OCI-LY3 (cell line): ENCODE results near the gene KCNIP1.

Source experiments
- H2AFZ ChIP-seq: fragments of 200-600, 300-600 bp; shearing (Covaris generic); 2 replicates; pipeline ENCODE4 v1.6.0; 2014; ENCODE audit warnings: antibody characterized with exemption, low read depth, low read length
- H3K27ac ChIP-seq: fragments of 200-600, 300-600 bp; sonication (generic); 2 replicates; pipeline ENCODE4 v1.5.1; 2014; ENCODE audit warnings: mild to moderate bottlenecking, low read length, moderate library complexity, mixed read lengths
- H3K27me3 ChIP-seq: fragments of 200-600, 300-600 bp; sonication (generic); 2 replicates; pipeline ENCODE4 v1.6.1; 2014; ENCODE audit warnings: low read depth, low read length, mixed read lengths
- H3K36me3 ChIP-seq: fragments of 200-600, 300-600 bp; sonication (generic); replicated peaks from 2 replicates; pipeline ENCODE3; 2014; ENCODE audit warnings: low read depth, low read length, mixed read lengths
- H3K4me1 ChIP-seq: fragments of 300-600, 200-600 bp; sonication (generic); 2 replicates; pipeline ENCODE4 v1.6.1; 2014; ENCODE audit warnings: low read length, mixed read lengths
- H3K4me2 ChIP-seq: fragments of 200-600, 300-600 bp; sonication (generic); 2 replicates; pipeline ENCODE4 v1.6.1; 2014; ENCODE audit warnings: low read length, mixed read lengths
- H3K4me3 ChIP-seq: fragments of 300-600, 200-600 bp; sonication (generic); 2 replicates; pipeline ENCODE4 v1.5.1; 2014; ENCODE audit warnings: antibody characterized with exemption, mild to moderate bottlenecking, low read length, moderate library complexity
- H3K79me2 ChIP-seq: fragments of 300-600, 200-600 bp; shearing (Covaris generic); 2 replicates; pipeline ENCODE4 v1.6.1; 2014; ENCODE audit warnings: mild to moderate bottlenecking, low read length, mixed read lengths
- H3K9ac ChIP-seq: fragments of 300-600, 200-600 bp; shearing (Covaris generic); 2 replicates; pipeline ENCODE4 v1.6.0; 2014; ENCODE audit warnings: mild to moderate bottlenecking, low read length, moderate library complexity
- H3K9me3 ChIP-seq: fragments of 200-600, 300-600 bp; shearing (Covaris generic); 2 replicates; pipeline ENCODE4 v1.6.1; 2014; ENCODE audit warnings: low read length, mixed read lengths; ENCODE audit not compliant: insufficient read depth
- H4K20me1 ChIP-seq: fragments of 200-600, 300-600 bp; sonication (generic); 2 replicates; pipeline ENCODE4 v1.6.1; 2016; ENCODE audit warnings: low read length, mixed read lengths; ENCODE audit not compliant: insufficient read depth
- EZH2phosphoT487 ChIP-seq: fragments of 200-600 bp; shearing (Covaris generic); IDR thresholded peaks from 2 replicates; pipeline ENCODE4 v1.6.1; 2018; ENCODE audit warnings: antibody characterized with exemption, mixed run types, low read depth
- TF ChIP-seq, protein P1 (sequence below): fragments of 200-600, 300-600 bp; sonication (generic); IDR thresholded peaks from 2 replicates; pipeline ENCODE4 v1.5.1; 2014; ENCODE audit warnings: antibody characterized with exemption, low read length, low read depth

KCNIP1 gene

DNA sequence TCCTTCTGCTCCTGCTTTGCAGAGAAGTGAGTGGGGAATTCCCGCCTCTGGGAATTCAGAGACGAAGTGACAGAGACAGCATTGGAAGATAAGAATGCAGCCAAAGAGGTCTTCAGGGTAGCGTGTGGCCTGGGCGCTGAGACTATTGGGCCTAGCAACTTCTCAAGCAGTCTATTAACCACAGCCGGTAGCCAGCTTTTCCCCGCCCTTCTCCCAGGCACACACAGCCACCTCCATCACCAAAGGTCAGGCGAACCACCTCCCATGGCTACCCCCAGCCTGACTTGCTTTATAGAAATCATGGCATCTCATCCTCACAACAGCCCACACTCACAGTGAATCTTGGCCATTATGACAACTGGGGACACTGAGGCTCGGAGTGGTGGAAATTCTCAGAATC is 124.2 kb downstream of the KCNIP1 start:
- H3K36me3 ChIP-seq: no peaks in the 10 kb centered on the region
- H2AFZ ChIP-seq: no peak overlapping the region
- TF ChIP-seq, protein P1, sequence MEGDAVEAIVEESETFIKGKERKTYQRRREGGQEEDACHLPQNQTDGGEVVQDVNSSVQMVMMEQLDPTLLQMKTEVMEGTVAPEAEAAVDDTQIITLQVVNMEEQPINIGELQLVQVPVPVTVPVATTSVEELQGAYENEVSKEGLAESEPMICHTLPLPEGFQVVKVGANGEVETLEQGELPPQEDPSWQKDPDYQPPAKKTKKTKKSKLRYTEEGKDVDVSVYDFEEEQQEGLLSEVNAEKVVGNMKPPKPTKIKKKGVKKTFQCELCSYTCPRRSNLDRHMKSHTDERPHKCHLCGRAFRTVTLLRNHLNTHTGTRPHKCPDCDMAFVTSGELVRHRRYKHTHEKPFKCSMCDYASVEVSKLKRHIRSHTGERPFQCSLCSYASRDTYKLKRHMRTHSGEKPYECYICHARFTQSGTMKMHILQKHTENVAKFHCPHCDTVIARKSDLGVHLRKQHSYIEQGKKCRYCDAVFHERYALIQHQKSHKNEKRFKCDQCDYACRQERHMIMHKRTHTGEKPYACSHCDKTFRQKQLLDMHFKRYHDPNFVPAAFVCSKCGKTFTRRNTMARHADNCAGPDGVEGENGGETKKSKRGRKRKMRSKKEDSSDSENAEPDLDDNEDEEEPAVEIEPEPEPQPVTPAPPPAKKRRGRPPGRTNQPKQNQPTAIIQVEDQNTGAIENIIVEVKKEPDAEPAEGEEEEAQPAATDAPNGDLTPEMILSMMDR: no peak
- TF ChIP-seq EZH2phosphoT487: no peak
- H3K27ac ChIP-seq: no peak overlapping the region
- H3K4me3 ChIP-seq: no peak overlapping the region
- no peaks in the 10 kb centered on the region for H3K9me3 ChIP-seq
- peaks cover 32% of the 10 kb centered on the region for H3K27me3 ChIP-seq
- no peaks in the 10 kb centered on the region for H4K20me1 ChIP-seq
- no peaks in the 10 kb centered on the region for H3K79me2 ChIP-seq
- H3K4me1 ChIP-seq: peaks cover 13% of the 10 kb centered on the region
- H3K4me2 ChIP-seq: no peak overlapping the region
- no peak overlapping the region for H3K9ac ChIP-seq

DNA sequence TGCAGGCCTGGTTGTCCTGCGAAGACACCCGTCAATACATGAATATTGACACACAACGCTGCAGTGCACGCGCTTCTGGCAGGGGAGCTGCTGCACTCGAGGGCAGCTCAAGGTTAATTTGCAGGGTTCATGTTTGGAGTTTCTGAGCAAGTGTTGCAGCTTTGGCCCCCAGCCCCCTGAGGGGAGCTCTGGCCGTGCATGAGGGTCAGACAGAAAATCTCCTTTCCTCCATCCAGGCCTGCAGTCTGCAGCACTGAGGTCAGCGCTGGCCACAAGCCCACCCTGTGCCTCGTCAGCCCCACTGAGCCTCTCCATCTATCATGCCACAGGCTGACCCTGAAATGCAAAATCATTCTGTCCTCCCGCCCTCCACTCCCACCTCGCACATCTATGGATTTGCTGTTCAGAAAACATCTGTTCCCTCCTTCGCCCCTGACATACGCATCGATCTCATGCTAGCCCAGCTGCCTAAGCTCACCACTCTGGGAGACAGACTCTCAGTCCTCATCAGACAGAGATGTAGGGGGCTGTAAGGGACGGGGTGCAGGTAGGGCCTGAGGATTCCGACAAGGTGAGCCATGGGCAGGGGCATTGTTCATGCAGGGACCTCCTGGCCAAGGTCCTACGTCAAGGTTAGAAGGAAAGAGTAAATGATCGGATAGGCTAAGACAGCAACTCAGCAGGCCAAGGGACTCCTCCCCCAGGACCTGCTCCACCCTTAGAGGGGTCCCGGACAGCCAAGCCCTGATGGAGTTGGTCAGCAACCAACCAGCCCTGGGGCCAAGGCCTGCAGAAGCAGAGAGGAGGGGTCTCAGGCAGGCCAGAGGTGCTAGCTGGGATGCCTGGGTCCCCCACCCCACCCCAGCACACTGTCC is 125.1 kb downstream of the KCNIP1 start:
- no peak overlapping the region for H3K4me2 ChIP-seq
- no peaks in the 10 kb centered on the region for H3K9me3 ChIP-seq
- H3K36me3 ChIP-seq: no peaks in the 10 kb centered on the region
- no peak overlapping the region for H3K9ac ChIP-seq
- TF ChIP-seq, protein P1: no peak
- TF ChIP-seq EZH2phosphoT487: no peak
- no peak overlapping the region for H3K4me3 ChIP-seq
- peaks cover 16% of the 10 kb centered on the region for H3K4me1 ChIP-seq
- H3K27ac ChIP-seq: no peak overlapping the region
- no peak overlapping the region for H2AFZ ChIP-seq
- no peaks in the 10 kb centered on the region for H3K79me2 ChIP-seq
- H3K27me3 ChIP-seq: peaks cover 34% of the 10 kb centered on the region
- no peaks in the 10 kb centered on the region for H4K20me1 ChIP-seq

DNA sequence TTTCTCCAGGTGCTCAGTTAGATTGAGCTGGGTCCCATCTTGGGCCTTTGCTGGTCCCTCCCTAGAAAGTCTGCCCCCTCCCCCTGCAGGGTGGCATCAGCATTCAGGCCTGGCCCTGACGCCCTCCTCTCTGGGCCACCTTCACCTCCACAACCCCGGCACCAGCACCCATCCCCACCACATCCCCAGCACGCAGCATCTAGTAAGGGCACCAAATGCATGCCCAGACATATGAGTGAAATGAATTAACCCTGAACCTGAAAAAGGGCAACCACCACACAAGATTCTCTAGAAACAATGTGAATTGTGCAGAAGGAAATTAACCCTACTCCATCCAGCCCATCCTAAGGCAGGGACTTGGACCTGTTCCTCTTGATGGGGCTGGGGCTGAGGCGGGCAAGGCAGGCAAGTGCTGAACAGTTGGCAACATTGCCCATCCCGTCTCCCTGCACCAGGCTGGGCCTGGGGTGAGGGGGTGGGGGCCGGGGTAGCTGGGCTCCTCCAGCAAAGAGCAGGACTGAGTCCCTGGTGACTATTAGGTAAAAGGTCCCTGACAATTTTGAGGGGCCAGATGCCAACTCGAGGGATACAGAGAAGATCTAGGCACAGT is 125.9 kb downstream of the KCNIP1 start:
- TF ChIP-seq, protein P1: no peak
- no peak for TF ChIP-seq EZH2phosphoT487
- H3K79me2 ChIP-seq: no peaks in the 10 kb centered on the region
- H3K4me2 ChIP-seq: no peak overlapping the region
- H3K4me3 ChIP-seq: no peak overlapping the region
- peaks cover 16% of the 10 kb centered on the region for H3K4me1 ChIP-seq
- H3K36me3 ChIP-seq: no peaks in the 10 kb centered on the region
- no peak overlapping the region for H2AFZ ChIP-seq
- no peaks in the 10 kb centered on the region for H3K9me3 ChIP-seq
- H3K9ac ChIP-seq: no peak overlapping the region
- H4K20me1 ChIP-seq: no peaks in the 10 kb centered on the region
- peaks cover 36% of the 10 kb centered on the region for H3K27me3 ChIP-seq
- no peak overlapping the region for H3K27ac ChIP-seq

DNA sequence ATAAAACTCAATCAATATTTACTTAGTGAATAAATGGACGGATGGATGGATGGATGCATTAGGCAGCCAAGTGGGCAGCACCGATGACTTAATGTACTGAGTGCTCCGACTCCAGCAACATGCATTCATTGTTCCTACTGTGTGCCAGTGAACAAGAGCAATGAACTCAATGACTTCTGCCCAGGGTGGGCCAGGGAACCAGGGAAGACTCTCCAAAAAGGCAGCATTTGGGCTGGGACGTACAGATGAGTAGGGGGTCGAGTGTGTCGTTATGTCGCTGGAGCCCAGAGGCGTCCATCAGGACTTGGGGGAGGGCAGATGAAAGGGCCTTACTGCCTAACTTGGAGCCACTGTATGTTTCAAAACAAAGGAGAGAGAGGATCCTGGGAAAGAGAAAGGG is 126.4 kb downstream of the KCNIP1 start:
- Histone ChIP-seq H4K20me1 (no peaks in the 10 kb centered on the region), H3K4me3 (no peak overlapping the region), H3K79me2 (no peaks in the 10 kb centered on the region), H3K36me3 (no peaks in the 10 kb centered on the region), H3K27me3 (peaks cover 32% of the 10 kb centered on the region), H3K27ac (no peak overlapping the region), H3K4me1 (peaks cover 16% of the 10 kb centered on the region), H2AFZ (no peak overlapping the region), H3K9me3 (no peaks in the 10 kb centered on the region), H3K4me2 (no peak overlapping the region), H3K9ac (no peak overlapping the region)
- TF ChIP-seq, protein P1: no peak
- TF ChIP-seq EZH2phosphoT487: no peak
